Measurements from ENCODE around the gene PJA2.

- TF ChIP-seq POLR2A (IDR thresholded peaks at IDR 0.05) (no peak), CTCF (IDR thresholded peaks at IDR 0.05 in 8 of 11, conservative IDR thresholded peaks at IDR 0.05 in 3 of 11) (no peak)
Observed at GRCh38 chr5:109313127-109313526, 96.6 kb downstream of the PJA2 start.
